ENCODE data around the gene CAP1. TPM values are rescaled to one million over a fixed set of nuclear protein-coding genes. Genes with fewer than 3 reads are reported as not detected.

CAP1 gene
- polyA plus RNA-seq, 3 donors: 400 to 941 (median 876) TPM

DNA sequence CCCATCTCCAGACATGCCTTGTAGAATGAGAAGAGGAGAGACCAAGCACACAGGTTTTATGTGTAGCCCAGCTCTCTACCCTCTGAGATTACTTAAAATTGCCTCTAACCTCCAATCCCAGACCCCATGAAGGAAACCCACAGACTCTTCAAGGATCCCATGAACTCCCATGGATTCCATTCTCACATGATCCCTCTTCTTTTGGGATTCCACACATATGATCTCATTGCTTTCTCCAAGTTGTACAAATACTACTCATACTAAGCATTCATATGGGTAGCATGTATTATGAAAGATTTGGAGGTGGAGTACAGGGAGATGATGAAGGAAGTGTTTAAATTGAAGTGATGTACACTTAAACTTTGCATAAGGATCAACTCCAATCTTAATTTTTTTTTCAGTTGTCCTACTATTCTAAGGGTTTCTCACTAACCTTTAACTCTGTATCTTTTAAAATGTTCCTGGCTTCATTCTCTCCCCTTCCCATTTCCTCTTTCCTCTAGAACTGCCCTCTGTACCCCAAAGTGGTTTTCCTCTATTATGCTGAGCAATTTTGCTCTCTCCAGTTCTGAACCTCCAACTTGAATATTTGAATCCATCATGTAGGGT lies 44.0 kb upstream of the CAP1 start:
- Histone ChIP-seq H2AFZ (ENCODE audit: insufficient read depth, low read depth, low read length, poor library complexity, severe bottlenecking) (no peak overlapping the region), H3K4me1 (ENCODE audit: control insufficient read depth in 1 of 2, insufficient read depth in 2 of 2, low read length in 2 of 2) (peaks cover 26 to 38% of the 10 kb centered on the region in 2 donors), H3K27ac (ENCODE audit: low read depth in 1 of 2, low read length in 2 of 2) (no peak overlapping the region), H3K4me3 (replicated peaks in 1 of 3; ENCODE audit: low read depth in 2 of 3, low read length in 3 of 3) (no peak overlapping the region), H3K79me2 (ENCODE audit: insufficient read depth, low read length) (no peaks in the 10 kb centered on the region), H3K36me3 (replicated peaks in 1 of 2; ENCODE audit: control insufficient read depth in 1 of 2, insufficient read depth in 2 of 2, low read length in 2 of 2) (no peaks in the 10 kb centered on the region), H3K9me3 (replicated peaks in 1 of 2; ENCODE audit: control insufficient read depth in 1 of 2, insufficient read depth in 1 of 2, low read length in 2 of 2) (no peaks in the 10 kb centered on the region), H3K27me3 (ENCODE audit: control insufficient read depth in 2 of 2, insufficient read depth in 2 of 2, low read length in 2 of 2) (no peaks in the 10 kb centered on the region), H3K9ac (ENCODE audit: insufficient read depth, low read length, poor library complexity, severe bottlenecking) (no peak overlapping the region), H4K20me1 (ENCODE audit: insufficient read depth, low read length) (no peaks in the 10 kb centered on the region), H3K4me2 (replicated peaks; ENCODE audit: extremely low read depth, low read length, poor library complexity, severe bottlenecking) (no peak overlapping the region)
- intact Hi-C loops (cut with micrococcal nuclease): no loop called here
- Mint-ChIP-seq H3K36me3 (no peaks in the 10 kb centered on the region), H3K4me3 (no peak overlapping the region), H3K27me3 (ENCODE audit: low read depth in 3 of 3) (peaks cover 0 to 1% (median 0%) of the 10 kb centered on the region in 3 donors), H3K9me3 (peaks cover 0 to 3% (median 0%) of the 10 kb centered on the region in 7 donors), H3K4me1 (peaks cover 37% of the 10 kb centered on the region), H3K27ac (peak overlapping the region in 1 of 7 donors; percentile 52)
- TF ChIP-seq, protein P1, sequence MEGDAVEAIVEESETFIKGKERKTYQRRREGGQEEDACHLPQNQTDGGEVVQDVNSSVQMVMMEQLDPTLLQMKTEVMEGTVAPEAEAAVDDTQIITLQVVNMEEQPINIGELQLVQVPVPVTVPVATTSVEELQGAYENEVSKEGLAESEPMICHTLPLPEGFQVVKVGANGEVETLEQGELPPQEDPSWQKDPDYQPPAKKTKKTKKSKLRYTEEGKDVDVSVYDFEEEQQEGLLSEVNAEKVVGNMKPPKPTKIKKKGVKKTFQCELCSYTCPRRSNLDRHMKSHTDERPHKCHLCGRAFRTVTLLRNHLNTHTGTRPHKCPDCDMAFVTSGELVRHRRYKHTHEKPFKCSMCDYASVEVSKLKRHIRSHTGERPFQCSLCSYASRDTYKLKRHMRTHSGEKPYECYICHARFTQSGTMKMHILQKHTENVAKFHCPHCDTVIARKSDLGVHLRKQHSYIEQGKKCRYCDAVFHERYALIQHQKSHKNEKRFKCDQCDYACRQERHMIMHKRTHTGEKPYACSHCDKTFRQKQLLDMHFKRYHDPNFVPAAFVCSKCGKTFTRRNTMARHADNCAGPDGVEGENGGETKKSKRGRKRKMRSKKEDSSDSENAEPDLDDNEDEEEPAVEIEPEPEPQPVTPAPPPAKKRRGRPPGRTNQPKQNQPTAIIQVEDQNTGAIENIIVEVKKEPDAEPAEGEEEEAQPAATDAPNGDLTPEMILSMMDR (IDR thresholded peaks at IDR 0.05): no peak
- DNase-seq: no peak

DNA sequence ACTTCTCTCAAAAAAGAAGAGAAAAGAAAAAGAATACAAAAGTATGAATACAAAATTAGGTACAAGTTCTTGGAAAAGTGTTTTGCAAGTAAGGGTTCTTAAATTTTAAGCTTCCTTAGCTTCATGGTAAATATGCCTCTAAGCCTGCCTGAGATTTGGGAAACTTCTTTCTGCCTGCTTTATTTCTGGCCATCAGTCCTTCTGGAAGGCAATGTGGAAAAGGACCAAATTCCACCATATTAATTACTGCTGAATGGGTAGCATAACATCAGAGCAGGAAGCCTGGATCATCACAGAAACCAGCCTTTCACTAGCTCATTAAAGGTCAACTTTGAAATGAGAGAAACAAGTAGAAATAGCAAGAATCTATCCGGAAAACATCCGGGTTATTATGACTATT lies 39.1 kb upstream of the CAP1 start:
- peaks cover 31% of the 10 kb centered on the region for H3K4me1 Mint-ChIP-seq
- Histone ChIP-seq H3K27me3 (ENCODE audit: control insufficient read depth in 2 of 2, insufficient read depth in 2 of 2, low read length in 2 of 2) (no peaks in the 10 kb centered on the region), H4K20me1 (ENCODE audit: insufficient read depth, low read length) (no peaks in the 10 kb centered on the region), H3K4me1 (ENCODE audit: control insufficient read depth in 1 of 2, insufficient read depth in 2 of 2, low read length in 2 of 2) (peaks cover 20 to 23% of the 10 kb centered on the region in 2 donors), H3K27ac (ENCODE audit: low read depth in 1 of 2, low read length in 2 of 2) (no peak overlapping the region), H3K4me2 (replicated peaks; ENCODE audit: extremely low read depth, low read length, poor library complexity, severe bottlenecking) (no peak overlapping the region), H3K79me2 (ENCODE audit: insufficient read depth, low read length) (no peaks in the 10 kb centered on the region), H3K36me3 (replicated peaks in 1 of 2; ENCODE audit: control insufficient read depth in 1 of 2, insufficient read depth in 2 of 2, low read length in 2 of 2) (no peaks in the 10 kb centered on the region), H3K4me3 (replicated peaks in 1 of 3; ENCODE audit: low read depth in 2 of 3, low read length in 3 of 3) (no peak overlapping the region), H2AFZ (ENCODE audit: insufficient read depth, low read depth, low read length, poor library complexity, severe bottlenecking) (no peak overlapping the region), H3K9ac (ENCODE audit: insufficient read depth, low read length, poor library complexity, severe bottlenecking) (no peak overlapping the region), H3K9me3 (replicated peaks in 1 of 2; ENCODE audit: control insufficient read depth in 1 of 2, insufficient read depth in 1 of 2, low read length in 2 of 2) (peaks cover 0 to 7% of the 10 kb centered on the region in 2 donors)
- H3K36me3 Mint-ChIP-seq: no peaks in the 10 kb centered on the region
- H3K27me3 Mint-ChIP-seq (ENCODE audit: low read depth in 3 of 3): peaks cover 0 to 1% (median 0%) of the 10 kb centered on the region in 3 donors
- DNase-seq: no peak
- no CpG with 5 or more reads among the region's 2 CpGs for whole genome bisulfite sequencing (ENCODE audit: insufficient coverage)
- TF ChIP-seq, protein P1 (IDR thresholded peaks at IDR 0.05): no peak
- H3K4me3 Mint-ChIP-seq: no peak overlapping the region
- H3K9me3 Mint-ChIP-seq: peaks cover 0 to 20% (median 6%) of the 10 kb centered on the region in 7 donors
- intact Hi-C loops (cut with micrococcal nuclease): no loop called here
- no peak overlapping the region for H3K27ac Mint-ChIP-seq

Data from CD14-positive monocyte (primary cell).